Spleen (tissue), 7 donors: Measurements from ENCODE around the gene KCTD13.
"Not testable (repeated sequence)": the region's sequence is repeated elsewhere in the genome, so short reads cannot be mapped to it uniquely, and the experiment has no call there.

ENCODE experiments used
- POLR2AphosphoS5 ChIP-seq, 3 donors: sonication (generic); formaldehyde crosslinking; IDR thresholded peaks; one replicate each; pipeline ENCODE4 v1.5.1; 2017; ENCODE audit warnings: antibody characterized with exemption in 3 of 3
- TF ChIP-seq, protein P1 (sequence below), 11 experiments: fragments of 200-600 bp in 7 of 11; fragments of 450-650 bp in 4 of 11; sonication (generic) in 4 of 11; IDR thresholded peaks in 8 of 11; conservative IDR thresholded peaks in 3 of 11; 1 replicate in 7 of 11; 2 replicates in 4 of 11; pipeline versions ENCODE4 v1.4.0 to v1.8.0; 2016 to 2021; ENCODE audit warnings: antibody characterized with exemption in 11 of 11, inconsistent platforms in 4 of 11, mild to moderate bottlenecking in 1 of 11
- donor health status: DM: no; HTN: no; CAD: no; lungs with moderate emphysema.
- donor health status: DM: no; HTN: no; CAD: no.
- donor health status: DM: no; HTN: no; CAD: no.

- TF ChIP-seq, protein P1, sequence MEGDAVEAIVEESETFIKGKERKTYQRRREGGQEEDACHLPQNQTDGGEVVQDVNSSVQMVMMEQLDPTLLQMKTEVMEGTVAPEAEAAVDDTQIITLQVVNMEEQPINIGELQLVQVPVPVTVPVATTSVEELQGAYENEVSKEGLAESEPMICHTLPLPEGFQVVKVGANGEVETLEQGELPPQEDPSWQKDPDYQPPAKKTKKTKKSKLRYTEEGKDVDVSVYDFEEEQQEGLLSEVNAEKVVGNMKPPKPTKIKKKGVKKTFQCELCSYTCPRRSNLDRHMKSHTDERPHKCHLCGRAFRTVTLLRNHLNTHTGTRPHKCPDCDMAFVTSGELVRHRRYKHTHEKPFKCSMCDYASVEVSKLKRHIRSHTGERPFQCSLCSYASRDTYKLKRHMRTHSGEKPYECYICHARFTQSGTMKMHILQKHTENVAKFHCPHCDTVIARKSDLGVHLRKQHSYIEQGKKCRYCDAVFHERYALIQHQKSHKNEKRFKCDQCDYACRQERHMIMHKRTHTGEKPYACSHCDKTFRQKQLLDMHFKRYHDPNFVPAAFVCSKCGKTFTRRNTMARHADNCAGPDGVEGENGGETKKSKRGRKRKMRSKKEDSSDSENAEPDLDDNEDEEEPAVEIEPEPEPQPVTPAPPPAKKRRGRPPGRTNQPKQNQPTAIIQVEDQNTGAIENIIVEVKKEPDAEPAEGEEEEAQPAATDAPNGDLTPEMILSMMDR (IDR thresholded peaks at IDR 0.05 in 8 of 11, conservative IDR thresholded peaks at IDR 0.05 in 3 of 11), result not testable (repeated sequence)
- not testable (repeated sequence) for TF ChIP-seq POLR2AphosphoS5 (IDR thresholded peaks at IDR 0.05)
Observed at GRCh38 chr16:29909851-29910250, 16.2 kb downstream of the KCTD13 start.
